Measurements from ENCODE around the gene CCDC82. TPM values are rescaled to one million over a fixed set of nuclear protein-coding genes. Genes with fewer than 3 reads are reported as not detected.

The CCDC82 gene
- polyA plus RNA-seq, 2 of the 4 experiments (the other 2 are of a cell fraction): 17.6 to 27.6 TPM

DNA sequence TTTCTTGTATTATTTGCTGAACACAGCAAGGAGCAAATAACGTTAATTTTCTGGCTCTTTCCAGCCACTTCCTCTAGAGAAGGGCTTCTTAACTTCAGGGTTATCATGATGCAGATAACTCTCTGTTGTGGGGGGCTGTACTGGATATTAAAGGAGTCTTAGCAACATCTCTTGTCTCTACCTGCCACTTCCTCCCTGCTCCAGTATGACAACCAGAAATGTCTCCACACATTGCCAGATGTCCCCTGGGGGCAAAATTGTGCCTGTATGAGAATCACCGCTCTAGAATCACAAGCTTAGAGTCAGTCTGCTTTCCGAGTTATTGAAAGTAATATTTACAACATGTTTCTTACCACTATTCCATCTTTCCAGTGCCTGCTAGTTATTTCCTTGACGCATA lies 6.9 kb upstream of the CCDC82 start:
- DNase-seq (ENCODE audit: low read depth in 1 of 2, low spot score in 1 of 2): no peak
- Histone ChIP-seq H3K9me3 (no peaks in the 10 kb centered on the region), H3K4me1 (no peaks in the 10 kb centered on the region), H3K27ac (no peak overlapping the region), H3K4me2 (no peak overlapping the region), H3K4me3 (no peak overlapping the region)
- ATAC-seq: no peak
- POLR2A ChIA-PET: no interaction called here
- no peak for TF ChIP-seq FOSL2 (IDR thresholded peaks at IDR 0.05)
- TF ChIP-seq FOSL2 (CRISPR knock-in tag; IDR thresholded peaks at IDR 0.05): no peak
- TF ChIP-seq CHD4 (IDR thresholded peaks at IDR 0.05; ENCODE audit: borderline replicate concordance): no peak
- no peak for TF ChIP-seq GATA3 (IDR thresholded peaks at IDR 0.05; ENCODE audit: borderline replicate concordance)
- no peak for TF ChIP-seq KDM5A (IDR thresholded peaks at IDR 0.05)
- TF ChIP-seq ZNF302 (CRISPR knock-in tag; IDR thresholded peaks at IDR 0.05): no peak
- no peak for TF ChIP-seq HDAC2 (IDR thresholded peaks at IDR 0.05)
- TF ChIP-seq, protein P1, sequence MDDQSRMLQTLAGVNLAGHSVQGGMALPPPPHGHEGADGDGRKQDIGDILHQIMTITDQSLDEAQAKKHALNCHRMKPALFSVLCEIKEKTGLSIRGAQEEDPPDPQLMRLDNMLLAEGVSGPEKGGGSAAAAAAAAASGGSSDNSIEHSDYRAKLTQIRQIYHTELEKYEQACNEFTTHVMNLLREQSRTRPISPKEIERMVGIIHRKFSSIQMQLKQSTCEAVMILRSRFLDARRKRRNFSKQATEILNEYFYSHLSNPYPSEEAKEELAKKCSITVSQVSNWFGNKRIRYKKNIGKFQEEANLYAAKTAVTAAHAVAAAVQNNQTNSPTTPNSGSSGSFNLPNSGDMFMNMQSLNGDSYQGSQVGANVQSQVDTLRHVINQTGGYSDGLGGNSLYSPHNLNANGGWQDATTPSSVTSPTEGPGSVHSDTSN (IDR thresholded peaks at IDR 0.05): no peak
- no peak for TF ChIP-seq JUN (IDR thresholded peaks at IDR 0.05)
- TF ChIP-seq HOXB5 (CRISPR knock-in tag; IDR thresholded peaks at IDR 0.05): no peak
- no peak for TF ChIP-seq SREBF2 (IDR thresholded peaks at IDR 0.05)
- TF ChIP-seq, protein P2, sequence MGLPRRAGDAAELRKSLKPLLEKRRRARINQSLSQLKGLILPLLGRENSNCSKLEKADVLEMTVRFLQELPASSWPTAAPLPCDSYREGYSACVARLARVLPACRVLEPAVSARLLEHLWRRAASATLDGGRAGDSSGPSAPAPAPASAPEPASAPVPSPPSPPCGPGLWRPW (IDR thresholded peaks at IDR 0.05): no peak
- no peak for TF ChIP-seq ZFP36 (IDR thresholded peaks at IDR 0.05; ENCODE audit: borderline replicate concordance, partially characterized antibody)
- TF ChIP-seq, protein P3, sequence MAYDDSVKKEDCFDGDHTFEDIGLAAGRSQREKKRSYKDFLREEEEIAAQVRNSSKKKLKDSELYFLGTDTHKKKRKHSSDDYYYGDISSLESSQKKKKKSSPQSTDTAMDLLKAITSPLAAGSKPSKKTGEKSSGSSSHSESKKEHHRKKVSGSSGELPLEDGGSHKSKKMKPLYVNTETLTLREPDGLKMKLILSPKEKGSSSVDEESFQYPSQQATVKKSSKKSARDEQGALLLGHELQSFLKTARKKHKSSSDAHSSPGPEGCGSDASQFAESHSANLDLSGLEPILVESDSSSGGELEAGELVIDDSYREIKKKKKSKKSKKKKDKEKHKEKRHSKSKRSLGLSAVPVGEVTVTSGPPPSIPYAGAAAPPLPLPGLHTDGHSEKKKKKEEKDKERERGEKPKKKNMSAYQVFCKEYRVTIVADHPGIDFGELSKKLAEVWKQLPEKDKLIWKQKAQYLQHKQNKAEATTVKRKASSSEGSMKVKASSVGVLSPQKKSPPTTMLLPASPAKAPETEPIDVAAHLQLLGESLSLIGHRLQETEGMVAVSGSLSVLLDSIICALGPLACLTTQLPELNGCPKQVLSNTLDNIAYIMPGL (CRISPR knock-in tag; IDR thresholded peaks at IDR 0.05; ENCODE audit: borderline replicate concordance): no peak
- FAIRE-seq: no peak
- 75% methylated on average over 4 of the region's 4 CpGs for WGBS (ENCODE audit: missing lambda C conversion rate)
- CTCF ChIA-PET: interaction anchor here (1.0 to 1.3 kb wide), 2 partner anchors 458 to 560 kb away, joined by 3 to 5 read pairs; no protein-coding TSS in a partner anchor

DNA sequence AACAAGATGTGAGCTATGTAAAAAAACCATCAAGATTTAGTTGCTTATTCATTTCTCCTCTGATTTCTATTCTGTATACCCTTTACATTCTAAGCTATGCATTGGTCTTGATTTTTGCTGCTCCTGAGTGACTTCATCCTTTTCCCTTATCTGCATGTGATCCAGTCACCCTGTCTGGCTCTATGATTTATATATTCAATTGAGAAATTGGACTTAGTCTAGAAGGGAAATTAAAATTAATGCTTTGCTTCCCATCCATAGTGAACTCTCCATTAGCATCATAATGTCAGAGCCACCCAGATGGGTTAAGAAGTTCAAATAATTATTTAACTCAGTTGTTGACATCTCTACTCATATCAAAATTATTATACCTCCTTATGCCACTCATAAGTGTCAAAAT lies 5.1 kb upstream of the CCDC82 start:
- TF ChIP-seq, protein P4, sequence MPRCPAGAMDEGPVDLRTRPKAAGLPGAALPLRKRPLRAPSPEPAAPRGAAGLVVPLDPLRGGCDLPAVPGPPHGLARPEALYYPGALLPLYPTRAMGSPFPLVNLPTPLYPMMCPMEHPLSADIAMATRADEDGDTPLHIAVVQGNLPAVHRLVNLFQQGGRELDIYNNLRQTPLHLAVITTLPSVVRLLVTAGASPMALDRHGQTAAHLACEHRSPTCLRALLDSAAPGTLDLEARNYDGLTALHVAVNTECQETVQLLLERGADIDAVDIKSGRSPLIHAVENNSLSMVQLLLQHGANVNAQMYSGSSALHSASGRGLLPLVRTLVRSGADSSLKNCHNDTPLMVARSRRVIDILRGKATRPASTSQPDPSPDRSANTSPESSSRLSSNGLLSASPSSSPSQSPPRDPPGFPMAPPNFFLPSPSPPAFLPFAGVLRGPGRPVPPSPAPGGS (IDR thresholded peaks at IDR 0.05): no peak
- TF ChIP-seq ZNF302 (CRISPR knock-in tag; IDR thresholded peaks at IDR 0.05) (no peak), ZSCAN20 (CRISPR knock-in tag; IDR thresholded peaks at IDR 0.05) (no peak), HOXB5 (CRISPR knock-in tag; IDR thresholded peaks at IDR 0.05) (no peak), CEBPB (IDR thresholded peaks at IDR 0.05) (no peak), HEYL (CRISPR knock-in tag; IDR thresholded peaks at IDR 0.05) (no peak), JUN (IDR thresholded peaks at IDR 0.05) (no peak), CHD4 (IDR thresholded peaks at IDR 0.05; ENCODE audit: borderline replicate concordance) (no peak), KDM1A (IDR thresholded peaks at IDR 0.05; ENCODE audit: low read depth) (no peak), GATA3 (IDR thresholded peaks at IDR 0.05; ENCODE audit: borderline replicate concordance) (no peak), FOXS1 (CRISPR knock-in tag; IDR thresholded peaks at IDR 0.05) (no peak), KDM5A (IDR thresholded peaks at IDR 0.05) (no peak), EP300 (IDR thresholded peaks at IDR 0.05) (no peak)
- TF ChIP-seq, protein P3 (CRISPR knock-in tag; IDR thresholded peaks at IDR 0.05; ENCODE audit: borderline replicate concordance): no peak
- ChIA-PET CTCF (interaction anchor here (1.1 to 3.6 kb wide), 6 partner anchors 51 to 1235 kb away, joined by 4 to 38 read pairs (median 7); partner anchors contain the start of gene MAML2), POLR2A (interaction anchor here (0.7 kb wide), 1 partner anchor 240 kb away, joined by 3 read pairs; no protein-coding TSS in a partner anchor)
- H3K4me1 ChIP-seq: no peaks in the 10 kb centered on the region
- ATAC-seq: no peak
- no peak for DNase-seq (ENCODE audit: low read depth in 1 of 2, low spot score in 1 of 2)
- H3K4me3 ChIP-seq: no peak overlapping the region
- H3K4me2 ChIP-seq: no peak overlapping the region
- FAIRE-seq: no peak
- no peak overlapping the region for H3K27ac ChIP-seq
- H3K9me3 ChIP-seq: no peaks in the 10 kb centered on the region

Data from A549 (cell line).